ENCODE data around the gene COA7. TPM values are rescaled to one million over a fixed set of nuclear protein-coding genes. Genes with fewer than 3 reads are reported as not detected.
A peak's percentile ranks its signal among the peaks of the same experiment; 100 is the strongest.
"Not testable (repeated sequence)": the region's sequence is repeated elsewhere in the genome, so short reads cannot be mapped to it uniquely, and the experiment has no call there.

The COA7 gene
- polyA plus RNA-seq (ENCODE audit: insufficient read length in 12 of 12): 10 to 100 TPM in 11 of 12 donors, not detected in 1; 11.5 to 23.7 (median 16.9) TPM
- long read RNA-seq, donor 1, full-length matches to known transcripts: 12 of 12 reads
- long read RNA-seq, donor 1, partial matches to known transcripts: 0 of 12 reads
- long read RNA-seq, donor 1, other reads (novel, unspliced or antisense): 0 of 12 reads
- long read RNA-seq, donor 2, full-length matches to known transcripts: 14 of 14 reads
- long read RNA-seq, donor 2, partial matches to known transcripts: 0 of 14 reads
- long read RNA-seq, donor 2, other reads (novel, unspliced or antisense): 0 of 14 reads
- long read RNA-seq, donor 3, full-length matches to known transcripts: 8 of 8 reads
- long read RNA-seq, donor 3, partial matches to known transcripts: 0 of 8 reads
- long read RNA-seq, donor 3, other reads (novel, unspliced or antisense): 0 of 8 reads
- long read RNA-seq, donor 4, full-length matches to known transcripts: 4 of 4 reads
- long read RNA-seq, donor 4, partial matches to known transcripts: 0 of 4 reads
- long read RNA-seq, donor 4, other reads (novel, unspliced or antisense): 0 of 4 reads
- long read RNA-seq, donor 5, full-length matches to known transcripts: 15 of 20 reads
- long read RNA-seq, donor 5, partial matches to known transcripts: 5 of 20 reads
- long read RNA-seq, donor 5, other reads (novel, unspliced or antisense): 0 of 20 reads
- long read RNA-seq, donor 6, full-length matches to known transcripts: 5 of 5 reads
- long read RNA-seq, donor 6, partial matches to known transcripts: 0 of 5 reads
- long read RNA-seq, donor 6, other reads (novel, unspliced or antisense): 0 of 5 reads
- long read RNA-seq, donor 7, full-length matches to known transcripts: 6 of 6 reads
- long read RNA-seq, donor 7, partial matches to known transcripts: 0 of 6 reads
- long read RNA-seq, donor 7, other reads (novel, unspliced or antisense): 0 of 6 reads
- long read RNA-seq, donor 8, full-length matches to known transcripts: 20 of 28 reads
- long read RNA-seq, donor 8, partial matches to known transcripts: 8 of 28 reads
- long read RNA-seq, donor 8, other reads (novel, unspliced or antisense): 0 of 28 reads
- long read RNA-seq, donor 9, full-length matches to known transcripts: 3 of 3 reads
- long read RNA-seq, donor 9, partial matches to known transcripts: 0 of 3 reads
- long read RNA-seq, donor 9, other reads (novel, unspliced or antisense): 0 of 3 reads
- long read RNA-seq, donor 10, full-length matches to known transcripts: 14 of 19 reads
- long read RNA-seq, donor 10, partial matches to known transcripts: 5 of 19 reads
- long read RNA-seq, donor 10, other reads (novel, unspliced or antisense): 0 of 19 reads
- long read RNA-seq, donor 11, full-length matches to known transcripts: 9 of 9 reads
- long read RNA-seq, donor 11, partial matches to known transcripts: 0 of 9 reads
- long read RNA-seq, donor 11, other reads (novel, unspliced or antisense): 0 of 9 reads

DNA sequence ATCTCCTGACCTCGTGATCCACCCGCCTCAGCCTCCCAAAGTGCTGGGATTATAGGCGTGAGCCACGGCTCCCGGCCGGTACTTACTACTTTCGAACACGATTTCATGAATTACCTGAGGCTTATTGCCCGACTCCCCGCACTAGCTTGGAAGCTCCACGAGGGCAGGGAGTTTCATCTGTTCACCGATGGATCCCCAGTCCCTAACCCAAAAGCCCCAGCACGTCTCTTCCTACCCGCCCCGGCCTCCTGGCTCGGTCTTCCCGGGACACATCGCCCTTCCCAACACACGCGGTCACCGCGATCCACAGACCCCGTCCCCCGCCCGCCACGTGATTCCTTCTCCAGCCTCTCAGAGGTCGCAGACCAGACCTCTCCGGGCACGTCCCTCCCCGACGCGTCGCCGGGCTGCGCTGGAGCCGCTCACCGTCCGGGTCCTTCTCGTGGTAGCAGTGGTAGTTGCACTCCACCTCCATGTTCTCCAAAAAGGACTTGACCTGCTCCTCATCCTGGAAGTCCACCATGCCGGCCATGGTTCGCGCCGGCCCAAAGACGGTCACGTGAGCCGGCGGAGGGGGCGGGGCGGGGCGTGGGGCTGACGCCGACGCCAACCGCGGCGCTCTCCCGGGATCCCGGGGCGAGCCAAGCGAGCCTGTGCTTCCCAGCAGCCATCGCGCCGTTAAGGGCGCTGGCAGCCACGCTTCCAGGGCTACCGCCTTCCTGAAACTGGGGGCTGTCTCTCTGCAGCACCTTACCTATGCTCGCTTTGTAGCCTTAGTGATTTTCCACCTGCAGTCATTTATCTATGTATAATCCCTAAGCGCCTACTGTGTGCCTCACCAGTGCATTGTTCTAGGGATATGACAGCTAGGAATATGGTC lies at the start of gene COA7:
Gene COA7 (minus strand): TSS at position 553 of the 880 bp plus-strand sequence. CDS start 21 bp downstream, at position 532.
- DNase-seq: peak; percentile 89

GRCh38 chr1:52747450-52747849 lies 49.3 kb upstream of the COA7 start:
- DNase-seq: no peak

DNA sequence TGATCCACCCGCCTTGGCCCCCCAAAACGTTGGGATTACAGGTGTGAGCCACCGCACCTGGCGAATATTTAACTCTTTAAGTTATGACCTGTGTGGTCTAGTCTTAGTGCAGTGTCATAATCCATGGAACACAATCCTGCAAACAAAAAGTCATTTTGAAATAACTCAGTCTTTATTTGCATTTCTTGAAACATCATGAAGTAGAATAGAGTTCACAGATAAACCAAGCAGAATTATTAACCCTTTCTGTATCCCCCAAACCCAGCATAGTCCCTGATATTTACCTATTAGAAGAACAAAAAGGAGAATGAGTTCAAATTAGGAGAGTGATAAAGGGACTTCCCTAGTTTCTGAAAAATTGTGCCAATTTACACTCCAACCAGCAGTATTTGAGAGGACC lies 48.0 kb upstream of the COA7 start:
- no peak for DNase-seq

DNA sequence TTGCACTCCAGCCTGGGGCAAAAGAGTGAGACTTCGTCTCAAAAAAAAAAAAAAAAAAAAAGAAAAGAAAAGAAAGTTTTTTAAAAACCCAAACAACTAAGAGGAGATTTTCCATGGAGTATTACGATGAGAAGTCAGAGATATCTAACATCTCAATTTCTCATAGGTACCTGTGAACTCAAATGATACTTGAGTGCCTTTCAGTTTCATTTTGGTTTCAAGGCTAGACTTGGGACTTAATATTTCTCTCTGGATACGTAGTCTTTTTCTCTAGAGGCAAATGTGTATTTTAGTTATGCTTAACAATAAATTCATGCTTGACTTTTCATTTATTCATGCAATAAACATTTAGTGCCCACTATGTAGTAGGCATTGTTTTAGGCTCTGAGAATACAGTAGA lies 43.1 kb upstream of the COA7 start:
- DNase-seq: no peak

DNA sequence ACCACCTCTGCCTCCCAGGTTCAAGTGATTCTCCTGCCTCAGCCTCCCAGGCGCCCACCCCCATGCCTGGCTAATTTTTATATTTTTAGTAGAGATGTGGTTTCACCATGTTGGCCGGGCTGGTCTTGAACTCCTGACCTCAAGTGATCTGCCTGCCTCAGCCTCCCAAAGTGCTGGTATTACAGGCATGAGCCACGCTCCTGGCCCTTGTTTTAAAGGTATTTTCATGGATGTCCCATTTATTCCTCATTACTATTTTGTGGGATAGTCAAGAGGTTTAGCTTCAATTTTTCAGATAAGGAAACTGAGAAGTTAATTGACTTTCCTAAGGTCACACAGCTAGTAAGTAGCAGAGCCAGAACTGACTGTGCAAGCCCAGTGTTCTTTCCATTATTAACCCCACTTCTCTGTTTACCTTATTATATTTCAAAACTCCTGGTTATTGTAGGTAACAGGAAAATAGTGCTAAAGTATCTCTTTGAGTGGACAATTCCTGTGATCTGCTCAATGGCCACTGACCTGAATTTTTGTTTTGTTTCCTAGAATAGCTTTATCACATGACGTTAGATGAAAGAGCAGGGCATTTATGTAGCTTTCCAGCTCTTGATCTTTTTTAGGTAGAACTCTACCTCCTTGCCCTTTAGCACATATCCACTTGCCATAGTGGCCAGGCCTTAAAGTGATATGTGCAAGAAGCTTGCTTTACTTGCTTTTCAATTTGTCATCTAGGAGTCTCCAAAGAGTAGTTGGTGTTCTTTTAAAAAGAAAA lies 41.7 kb upstream of the COA7 start:
- no peak for DNase-seq

GRCh38 chr1:52738893-52739292 lies 40.7 kb upstream of the COA7 start:
- no peak for DNase-seq

DNA sequence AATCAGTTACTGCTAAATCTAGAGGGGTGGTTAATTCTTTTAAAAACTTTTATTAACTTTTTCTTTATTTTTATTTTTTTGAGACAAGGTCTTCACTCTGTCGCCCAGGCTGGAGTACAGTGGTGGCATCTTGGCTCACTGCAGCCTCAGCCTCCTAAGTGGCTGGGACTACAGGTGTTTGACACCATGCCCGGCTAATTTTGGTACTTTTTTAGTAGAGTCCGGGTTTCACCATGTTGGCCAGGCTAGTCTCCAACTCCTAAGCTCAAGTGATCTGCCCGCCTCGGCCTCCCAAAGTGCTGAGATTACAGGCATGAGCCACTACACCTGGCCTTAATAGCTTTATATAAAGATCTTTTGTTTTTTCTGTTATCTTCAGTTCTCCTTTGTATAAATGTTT lies 40.0 kb upstream of the COA7 start:
- no peak for DNase-seq

GRCh38 chr1:52735371-52735770 lies 37.2 kb upstream of the COA7 start:
- not testable (repeated sequence) for DNase-seq

DNA sequence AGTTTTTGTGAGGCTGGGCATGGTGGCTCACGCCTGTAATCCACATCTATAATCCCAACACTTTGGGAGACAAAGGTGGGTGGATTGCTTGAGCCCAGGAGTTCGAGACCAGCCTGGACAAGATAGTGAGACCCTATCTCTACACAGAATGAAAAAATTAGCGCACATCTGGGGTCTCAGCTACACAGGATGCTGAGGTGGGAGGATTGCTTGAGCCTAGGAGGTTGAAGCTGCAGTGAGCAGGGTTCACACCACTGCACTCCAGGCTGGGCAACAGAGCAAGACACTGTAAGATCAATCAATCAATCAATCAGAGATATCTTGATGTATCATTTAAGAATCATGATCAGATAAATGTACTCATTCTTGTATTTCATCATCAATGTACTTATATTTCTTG lies 35.2 kb upstream of the COA7 start:
- no peak for DNase-seq

DNA sequence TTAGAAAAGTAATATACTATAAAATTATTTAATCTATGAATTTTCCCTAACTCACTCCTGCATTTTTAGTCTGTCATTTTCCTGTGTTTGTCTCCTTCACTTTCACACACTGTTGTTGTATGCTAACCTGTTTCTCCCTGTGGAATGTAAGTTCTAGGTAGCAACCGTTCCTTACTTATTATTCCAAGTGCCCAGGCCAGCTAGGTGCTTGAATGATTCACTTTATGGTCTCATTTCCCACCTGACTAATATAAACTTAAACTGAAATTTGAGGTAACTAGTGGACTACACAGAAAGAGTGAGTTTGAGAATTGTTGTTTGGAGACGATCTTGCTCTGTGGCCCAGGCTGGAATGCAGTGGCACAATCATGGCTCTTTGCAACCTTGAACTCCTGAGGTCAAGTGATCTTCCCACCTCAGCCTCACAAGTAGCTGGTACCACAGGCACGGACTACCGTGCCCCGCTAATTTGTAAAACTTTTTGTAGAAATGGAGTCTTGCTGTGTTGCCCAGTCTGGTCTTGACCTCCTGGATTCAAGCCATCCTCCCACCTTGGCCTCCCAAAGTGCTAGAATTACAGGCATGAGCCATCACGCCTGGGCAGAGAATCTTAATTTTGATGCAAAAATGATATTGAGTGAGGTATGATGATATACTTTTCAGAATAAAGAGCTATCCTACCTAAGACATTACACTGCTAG lies 30.0 kb upstream of the COA7 start:
- DNase-seq: no peak

- peak; percentile 16 for DNase-seq
Measured at GRCh38 chr1:52727114-52727586, 29.0 kb upstream of the COA7 start.

DNA sequence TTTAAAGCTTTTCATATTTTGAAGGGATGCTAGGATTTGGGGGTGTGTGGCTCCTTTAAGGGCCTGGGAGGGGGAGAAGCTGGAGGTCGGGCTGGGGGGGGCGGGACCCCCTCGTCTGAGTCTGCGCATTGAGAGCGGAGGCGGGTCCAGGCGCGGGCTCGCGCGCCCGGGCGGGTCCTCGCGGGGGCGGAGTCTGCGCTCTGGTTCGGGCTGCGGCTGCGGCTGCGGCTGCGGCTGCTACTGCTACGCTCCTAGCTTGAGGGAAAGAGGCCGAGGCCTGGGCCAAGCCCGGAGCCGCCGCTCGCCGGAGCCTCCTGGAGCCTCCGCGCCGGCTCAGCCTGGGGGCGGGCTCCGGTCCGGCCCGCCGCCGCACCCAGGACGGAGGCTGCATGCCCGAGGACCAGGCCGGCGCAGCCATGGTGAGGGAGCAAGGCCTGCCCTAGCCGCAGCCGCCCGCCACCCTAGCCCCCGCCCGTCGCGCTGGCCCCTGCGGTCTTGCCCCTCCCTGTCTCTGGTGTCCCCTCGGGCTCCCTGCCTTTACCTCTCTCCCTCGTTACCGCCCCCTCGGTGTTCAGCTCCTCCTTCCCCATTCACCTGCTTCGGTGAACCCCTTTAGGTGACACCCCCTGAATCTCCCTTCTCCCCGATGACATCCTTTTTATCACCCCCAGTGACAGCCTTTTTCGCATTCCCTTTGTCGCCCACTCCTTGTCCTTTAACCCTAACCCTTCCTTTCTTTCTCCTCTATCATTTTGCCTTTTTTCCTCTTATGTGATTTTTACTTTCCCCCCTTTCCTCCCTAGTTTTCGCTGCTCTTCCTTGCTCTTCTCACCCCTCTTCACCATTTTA lies 28.3 kb upstream of the COA7 start, which contains the start of gene ZYG11B:
Gene ZYG11B (plus strand): TSS at position 189 of the 849 bp plus-strand sequence. CDS start 201 bp downstream, at position 390.
- DNase-seq: peak; percentile 88

GRCh38 chr1:52725903-52726264 lies 27.7 kb upstream of the COA7 start:
- DNase-seq: no peak

- no peak for DNase-seq
Measured at GRCh38 chr1:52723260-52723659, 25.1 kb upstream of the COA7 start.

DNA sequence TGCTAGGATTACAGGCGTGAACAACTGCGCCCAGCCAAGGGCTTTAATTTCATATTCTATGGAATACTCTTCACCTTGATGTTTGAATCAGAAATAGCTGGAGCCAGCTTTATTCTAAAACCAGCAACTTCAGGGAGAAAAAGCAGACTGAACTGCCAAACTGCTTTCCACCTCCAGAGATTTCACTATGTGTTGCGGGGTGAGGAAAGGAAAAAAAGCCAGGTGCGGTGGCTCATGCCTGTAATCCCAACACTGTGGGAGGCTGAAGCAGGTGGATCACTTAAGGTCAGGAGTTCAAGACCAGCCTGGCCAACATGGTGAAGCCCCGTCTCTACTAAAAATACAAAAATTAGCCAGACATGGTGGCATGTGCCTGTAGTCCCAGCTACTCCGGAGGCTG lies 17.1 kb upstream of the COA7 start:
- DNase-seq: not testable (repeated sequence)

GRCh38 chr1:52713590-52713989 lies 15.4 kb upstream of the COA7 start:
- DNase-seq: no peak

DNA sequence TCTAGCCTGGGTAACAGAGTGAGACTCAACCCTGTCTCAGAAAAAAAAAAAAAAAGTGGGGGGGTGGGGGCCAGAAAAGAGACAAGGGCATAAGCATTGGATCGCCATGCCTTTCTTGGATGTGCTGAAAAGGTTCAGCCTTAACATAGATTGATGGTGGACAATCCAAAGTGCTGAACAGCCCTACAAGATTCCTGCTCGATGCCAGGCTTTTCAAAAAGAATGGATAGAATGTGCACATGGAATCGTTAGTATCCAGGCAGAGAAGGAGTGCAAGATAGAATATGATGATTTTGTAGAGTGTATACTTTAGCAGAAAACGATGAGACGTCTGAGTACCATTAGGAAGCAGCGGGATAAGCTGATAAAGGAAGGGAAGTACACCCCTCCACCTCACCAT lies 10.9 kb upstream of the COA7 start:
- DNase-seq: no peak

Measured in muscle of arm (tissue), 14 donors.